HG03442 (cell line): Measurements from ENCODE around the gene UBA7.
"Not testable (repeated sequence)": the region's sequence is repeated elsewhere in the genome, so short reads cannot be mapped to it uniquely, and the experiment has no call there.

Experiments
- ATAC-seq: cut with Tn5 transposase; IDR thresholded peaks from one replicate; pipeline ENCODE4 v1.9.1; 2021; ENCODE audit warnings: mild to moderate bottlenecking, moderate library complexity; ENCODE audit not compliant: unreplicated experiment

UBA7 gene, protein sequence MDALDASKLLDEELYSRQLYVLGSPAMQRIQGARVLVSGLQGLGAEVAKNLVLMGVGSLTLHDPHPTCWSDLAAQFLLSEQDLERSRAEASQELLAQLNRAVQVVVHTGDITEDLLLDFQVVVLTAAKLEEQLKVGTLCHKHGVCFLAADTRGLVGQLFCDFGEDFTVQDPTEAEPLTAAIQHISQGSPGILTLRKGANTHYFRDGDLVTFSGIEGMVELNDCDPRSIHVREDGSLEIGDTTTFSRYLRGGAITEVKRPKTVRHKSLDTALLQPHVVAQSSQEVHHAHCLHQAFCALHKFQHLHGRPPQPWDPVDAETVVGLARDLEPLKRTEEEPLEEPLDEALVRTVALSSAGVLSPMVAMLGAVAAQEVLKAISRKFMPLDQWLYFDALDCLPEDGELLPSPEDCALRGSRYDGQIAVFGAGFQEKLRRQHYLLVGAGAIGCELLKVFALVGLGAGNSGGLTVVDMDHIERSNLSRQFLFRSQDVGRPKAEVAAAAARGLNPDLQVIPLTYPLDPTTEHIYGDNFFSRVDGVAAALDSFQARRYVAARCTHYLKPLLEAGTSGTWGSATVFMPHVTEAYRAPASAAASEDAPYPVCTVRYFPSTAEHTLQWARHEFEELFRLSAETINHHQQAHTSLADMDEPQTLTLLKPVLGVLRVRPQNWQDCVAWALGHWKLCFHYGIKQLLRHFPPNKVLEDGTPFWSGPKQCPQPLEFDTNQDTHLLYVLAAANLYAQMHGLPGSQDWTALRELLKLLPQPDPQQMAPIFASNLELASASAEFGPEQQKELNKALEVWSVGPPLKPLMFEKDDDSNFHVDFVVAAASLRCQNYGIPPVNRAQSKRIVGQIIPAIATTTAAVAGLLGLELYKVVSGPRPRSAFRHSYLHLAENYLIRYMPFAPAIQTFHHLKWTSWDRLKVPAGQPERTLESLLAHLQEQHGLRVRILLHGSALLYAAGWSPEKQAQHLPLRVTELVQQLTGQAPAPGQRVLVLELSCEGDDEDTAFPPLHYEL

DNA sequence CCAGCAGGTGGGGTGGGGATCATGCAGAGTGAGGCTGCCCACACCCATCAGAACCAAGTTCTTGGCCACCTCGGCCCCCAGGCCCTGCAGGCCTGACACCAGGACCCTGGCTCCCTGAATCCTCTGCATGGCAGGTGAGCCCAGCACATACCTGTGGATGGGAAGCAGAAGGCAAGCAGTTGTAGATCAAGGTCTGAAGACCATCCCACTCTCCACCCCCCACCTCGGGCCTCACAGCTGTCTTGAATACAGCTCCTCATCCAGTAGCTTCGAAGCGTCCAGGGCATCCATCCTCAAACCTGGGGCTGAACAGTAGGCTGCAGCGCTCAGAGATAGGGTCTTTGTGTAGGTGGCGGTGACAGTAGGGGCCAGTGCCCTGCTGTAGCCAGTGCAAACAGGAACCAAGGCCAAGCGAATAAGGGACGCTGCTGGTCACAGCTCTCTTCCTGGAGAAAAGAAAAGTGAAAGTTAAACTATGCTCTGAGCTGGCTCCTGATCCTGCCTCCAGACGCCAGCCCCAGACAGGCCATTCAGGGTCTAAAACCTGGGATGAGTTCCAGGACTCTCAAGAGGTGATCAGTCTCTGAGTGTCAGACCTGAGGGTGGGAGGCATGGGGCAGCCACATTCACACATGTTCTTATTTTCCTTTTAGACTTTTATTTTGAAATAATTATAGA lies at the start of gene UBA7:
Gene UBA7, minus strand, starts transcription at position 457 of the 678 bp plus-strand sequence. Its CDS starts 166 bp downstream, at position 291.
- ATAC-seq: no peak

DNA sequence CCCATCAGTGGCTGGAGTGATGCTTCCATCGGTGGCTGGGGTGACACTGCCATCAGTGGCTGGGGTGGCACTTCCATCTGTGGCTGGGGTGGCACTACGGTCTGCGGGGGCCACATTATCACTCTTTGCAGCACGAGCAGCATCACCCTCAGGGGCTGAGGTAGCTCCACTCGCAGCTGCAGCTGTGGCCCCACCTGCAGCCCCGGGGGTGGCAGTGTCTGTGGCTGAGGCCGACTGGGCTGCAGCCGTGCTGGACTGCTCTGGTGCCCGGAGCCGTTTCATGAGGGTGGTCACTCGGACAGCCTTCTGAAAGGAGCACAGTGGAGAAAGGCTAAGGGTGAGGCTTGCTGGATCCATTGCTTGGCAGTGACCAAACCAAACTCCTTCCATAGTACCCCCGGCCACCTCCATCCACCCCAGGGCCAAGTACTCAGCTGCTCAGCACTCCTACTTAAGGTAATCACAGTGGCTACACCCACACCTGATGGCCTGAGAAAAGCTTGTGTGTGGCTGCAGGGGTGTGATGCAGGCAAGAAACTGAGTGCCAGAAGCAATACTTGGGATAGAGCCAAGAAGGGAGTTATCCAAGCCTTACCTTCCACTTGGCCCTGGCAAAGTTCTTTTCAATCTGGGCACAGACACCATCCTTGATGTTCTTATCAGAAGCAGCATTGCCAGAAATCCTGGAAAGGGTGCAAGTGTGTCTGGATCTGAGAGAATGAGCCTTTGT lies 46.0 kb upstream of the UBA7 start:
- ATAC-seq: no peak

DNA sequence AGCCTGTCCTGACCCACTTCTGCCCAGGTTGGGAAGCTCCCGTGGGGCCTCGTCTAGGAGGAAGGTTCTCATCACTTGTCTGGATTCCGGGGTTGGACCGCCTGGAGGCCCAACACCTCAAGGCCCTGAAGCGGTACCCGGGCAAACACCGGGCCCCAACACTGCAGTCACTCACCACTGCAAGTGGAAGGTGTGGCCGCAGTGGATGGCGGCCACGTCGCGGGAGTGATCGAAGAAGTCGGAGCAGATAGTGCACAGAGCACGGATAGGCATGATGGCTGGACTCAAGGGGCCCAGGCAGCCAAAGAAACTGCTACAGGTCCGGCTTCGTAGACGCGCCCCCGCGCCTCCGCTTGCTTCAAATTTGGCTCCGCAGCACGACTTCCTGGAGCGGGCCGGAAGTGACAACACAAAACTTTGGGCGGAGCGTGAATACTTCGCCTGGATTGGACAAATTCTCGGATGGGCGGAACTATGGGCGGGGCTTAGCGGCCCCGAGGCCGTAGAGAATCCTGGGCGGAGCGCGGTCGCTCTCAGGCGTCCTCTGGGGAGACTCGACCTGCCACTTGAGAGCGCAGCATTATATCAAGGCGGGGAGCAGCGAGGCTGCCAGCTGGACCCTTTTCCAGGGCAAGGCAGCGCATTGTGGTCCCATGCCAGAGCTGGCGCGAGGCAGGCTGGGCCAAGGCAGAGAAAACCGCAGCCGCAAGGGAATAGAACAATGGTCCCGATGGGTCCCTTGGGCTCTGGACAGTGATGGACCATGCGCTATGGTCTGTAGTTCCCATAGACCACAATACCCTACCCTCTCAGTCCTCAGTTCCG lies 42.6 kb upstream of the UBA7 start, which contains the start of gene TRAIP:
Gene TRAIP, minus strand, starts transcription at position 384 of the 825 bp plus-strand sequence. Its CDS starts 111 bp downstream, at position 273.
- ATAC-seq: peak; percentile 93

DNA sequence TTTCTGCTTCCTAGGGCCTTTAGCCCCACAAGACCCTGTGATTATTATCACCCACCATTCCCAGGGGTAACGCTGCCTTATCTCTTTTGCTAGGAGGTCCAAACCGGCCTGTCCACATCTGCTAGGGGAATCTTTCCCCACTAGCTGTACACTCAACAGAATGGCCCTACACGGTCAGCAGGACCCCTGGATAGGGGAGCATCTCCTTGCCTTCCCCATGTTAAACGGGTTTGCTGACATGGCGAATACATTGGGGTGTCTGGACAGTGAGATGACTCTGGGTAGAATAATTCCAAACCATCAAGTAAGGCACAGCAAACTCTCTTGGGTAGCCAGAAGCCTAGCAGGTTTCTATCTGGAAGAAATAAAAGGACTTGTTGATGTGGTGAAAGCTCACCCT lies 41.9 kb upstream of the UBA7 start:
- no peak for ATAC-seq

DNA sequence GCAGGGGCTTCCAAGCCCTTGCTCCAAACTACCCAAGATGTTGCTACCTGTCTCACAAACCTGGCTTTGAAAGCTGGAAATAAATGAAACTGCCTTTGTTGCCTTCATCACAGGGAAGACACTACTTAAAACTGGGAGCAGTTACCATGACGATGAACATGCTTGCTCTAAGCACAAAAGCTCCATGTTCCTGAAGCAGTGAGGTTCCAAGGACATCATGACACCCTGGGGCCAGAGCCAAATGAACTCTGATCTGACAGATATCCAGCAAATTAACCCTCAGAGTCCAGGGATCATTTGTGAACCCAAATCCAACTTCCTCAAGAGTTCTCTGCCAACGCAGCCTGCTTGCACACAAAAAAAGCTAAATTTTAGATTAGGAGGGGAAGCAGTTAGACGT lies 31.9 kb upstream of the UBA7 start:
- no peak for ATAC-seq

DNA sequence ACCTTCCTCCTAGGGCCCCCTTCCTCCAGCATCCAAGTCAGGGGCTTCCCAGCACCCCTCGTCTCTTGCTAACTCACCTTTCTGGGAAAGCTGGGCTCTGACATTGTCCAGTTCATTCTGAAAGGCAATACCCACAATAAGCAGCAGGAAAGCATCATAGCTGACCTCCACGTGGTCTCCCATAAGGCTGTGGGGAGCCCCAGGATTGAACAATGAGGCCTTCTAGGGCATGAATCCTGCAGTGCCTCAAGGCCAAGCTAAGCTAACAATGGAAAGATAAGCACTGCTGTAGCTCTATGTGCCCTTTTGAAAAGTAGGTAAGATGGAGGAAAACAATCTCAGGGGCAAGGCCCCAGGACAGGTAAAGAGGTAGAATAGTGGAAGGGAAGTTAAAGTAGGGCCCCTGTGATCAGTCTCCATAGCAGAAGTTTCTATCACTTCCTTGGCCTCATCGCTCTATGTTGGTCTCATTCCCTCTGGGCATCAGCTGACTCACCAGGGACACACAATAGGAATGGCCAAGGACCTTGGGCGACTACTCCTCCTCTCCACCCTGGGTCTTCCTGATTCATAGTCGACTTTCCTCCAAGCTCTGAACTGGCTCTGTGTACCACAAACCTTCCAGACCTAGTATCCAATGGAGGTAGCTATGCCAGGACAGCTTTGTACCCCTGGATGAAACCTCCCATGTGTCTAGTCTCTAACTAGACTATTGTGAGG lies 30.9 kb upstream of the UBA7 start:
- no peak for ATAC-seq

DNA sequence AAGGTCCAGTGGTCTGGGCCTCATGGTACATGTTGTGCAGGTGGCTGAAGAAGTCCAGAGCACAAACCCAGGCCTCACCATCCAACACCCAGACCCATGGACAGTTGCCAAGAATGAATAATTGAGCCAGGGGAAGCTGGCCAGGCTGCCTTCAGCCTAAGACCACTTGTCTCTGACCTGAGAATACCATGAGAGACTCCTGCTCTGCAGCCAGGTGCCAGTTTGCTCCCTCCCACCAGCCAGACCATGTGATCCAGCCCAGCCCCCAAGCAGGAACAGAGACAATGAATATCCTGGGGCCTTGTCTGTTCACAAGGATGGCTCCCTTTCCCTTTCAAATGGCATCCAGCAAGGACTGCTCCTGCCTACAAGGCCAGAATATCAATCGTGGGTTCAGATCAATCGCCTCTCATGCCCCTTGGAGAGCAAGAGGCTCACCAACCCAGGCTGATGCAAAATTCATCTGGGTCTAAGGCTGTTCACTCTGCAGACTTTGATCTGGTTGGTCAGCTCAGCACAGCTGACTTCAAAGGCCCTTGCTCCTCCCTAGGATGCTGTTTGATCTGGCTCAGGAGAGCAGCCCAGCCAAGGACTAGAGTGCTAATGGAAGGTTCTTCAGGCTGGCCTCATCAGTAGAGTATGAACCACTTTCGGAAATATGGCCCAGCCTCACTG lies 29.2 kb upstream of the UBA7 start:
- no peak for ATAC-seq

DNA sequence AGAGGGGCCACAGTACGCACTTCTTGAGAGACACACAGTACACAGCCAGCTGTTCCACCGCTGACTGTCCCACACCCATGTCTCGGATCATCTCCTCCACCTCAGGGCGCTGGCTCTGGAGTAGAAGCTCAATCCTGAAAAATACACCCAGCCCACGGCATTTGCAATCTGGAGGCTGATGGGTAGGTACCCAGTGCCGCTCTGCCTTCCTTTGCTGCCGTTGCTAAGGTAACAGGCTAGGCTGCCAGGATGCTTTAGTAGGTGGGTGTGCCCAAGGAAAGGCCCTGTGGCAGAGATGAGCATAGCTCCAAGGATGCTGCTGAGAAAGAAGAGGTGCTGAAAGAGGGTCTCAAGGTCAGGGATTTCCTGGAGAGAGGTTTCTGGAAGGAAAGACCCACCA lies 28.1 kb upstream of the UBA7 start:
- ATAC-seq: no peak

DNA sequence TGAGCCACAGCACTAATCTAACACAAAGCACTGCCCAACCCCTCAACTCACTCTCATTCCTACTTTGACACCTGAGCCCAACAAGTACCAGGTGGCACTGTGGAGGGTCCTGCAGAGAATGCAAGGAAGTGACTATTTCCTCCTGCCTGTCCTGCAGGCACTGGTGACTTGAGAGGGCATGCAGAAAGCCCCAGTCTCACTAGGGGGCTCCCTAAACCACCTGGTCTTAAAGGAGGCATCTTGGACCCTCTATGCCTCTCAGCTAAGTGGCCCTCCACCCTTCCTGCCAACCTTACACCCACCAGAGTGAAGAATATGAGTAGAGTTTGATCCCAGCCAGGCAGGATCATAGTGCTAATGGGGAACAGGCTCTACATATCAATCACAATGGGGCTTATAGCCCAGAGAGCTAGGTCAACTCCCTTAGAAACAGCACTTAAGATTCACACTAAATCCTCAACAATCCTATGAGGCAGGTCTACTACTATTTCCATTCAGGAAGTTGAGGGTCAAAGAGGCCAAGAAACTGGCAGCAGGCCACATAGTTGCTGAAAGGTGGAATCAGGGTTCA lies 27.5 kb upstream of the UBA7 start:
- ATAC-seq: no peak

DNA sequence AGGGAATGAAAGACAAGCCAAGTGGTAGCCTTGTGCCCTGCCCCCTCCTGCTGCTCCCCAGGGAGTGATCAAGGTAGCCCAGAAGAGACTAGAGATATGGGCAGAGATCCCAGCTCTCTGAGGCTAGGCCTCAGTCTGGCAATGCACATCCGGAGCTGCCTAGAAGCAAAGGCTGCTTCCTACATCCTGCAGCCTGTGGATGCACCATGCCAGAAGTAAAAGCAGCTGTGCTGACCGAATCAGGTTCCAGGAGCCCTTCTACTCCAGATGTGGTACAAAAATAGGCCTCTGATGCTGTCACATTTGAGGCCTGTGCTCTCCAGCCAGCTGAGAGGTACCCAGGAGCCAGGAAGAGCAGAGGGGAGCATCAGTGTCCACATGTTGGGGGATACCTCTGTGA lies 26.6 kb upstream of the UBA7 start:
- ATAC-seq: no peak

DNA sequence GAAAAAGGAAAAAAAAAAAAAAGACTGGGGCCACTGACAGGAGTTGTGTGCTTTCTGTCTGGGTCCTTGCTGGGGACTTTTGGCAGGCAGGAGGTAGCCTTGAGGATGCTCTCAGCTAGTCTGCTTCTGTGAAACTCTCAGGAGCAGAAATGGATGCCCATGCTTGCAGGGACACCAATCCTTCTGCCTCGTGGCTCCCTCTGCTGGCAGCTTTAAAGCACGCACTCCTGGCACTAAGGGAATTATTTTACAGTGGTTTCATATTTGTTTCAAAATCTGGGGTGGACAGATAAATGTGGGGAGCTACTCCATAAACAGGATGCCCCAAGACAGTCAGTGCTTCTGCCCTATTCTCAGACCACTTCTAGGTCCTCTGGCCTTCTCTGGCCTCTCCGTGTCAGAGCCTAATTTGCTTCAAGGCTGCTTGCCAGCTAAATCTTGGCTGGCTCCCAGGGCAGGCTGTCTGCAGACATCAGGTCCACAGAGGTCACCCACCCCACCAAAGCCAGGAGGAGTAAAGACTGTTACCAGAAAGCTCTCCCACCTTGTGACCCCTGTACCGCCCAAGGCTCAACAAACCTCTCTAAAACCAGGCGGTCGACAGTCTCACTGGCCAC lies 25.5 kb upstream of the UBA7 start:
- no peak for ATAC-seq

DNA sequence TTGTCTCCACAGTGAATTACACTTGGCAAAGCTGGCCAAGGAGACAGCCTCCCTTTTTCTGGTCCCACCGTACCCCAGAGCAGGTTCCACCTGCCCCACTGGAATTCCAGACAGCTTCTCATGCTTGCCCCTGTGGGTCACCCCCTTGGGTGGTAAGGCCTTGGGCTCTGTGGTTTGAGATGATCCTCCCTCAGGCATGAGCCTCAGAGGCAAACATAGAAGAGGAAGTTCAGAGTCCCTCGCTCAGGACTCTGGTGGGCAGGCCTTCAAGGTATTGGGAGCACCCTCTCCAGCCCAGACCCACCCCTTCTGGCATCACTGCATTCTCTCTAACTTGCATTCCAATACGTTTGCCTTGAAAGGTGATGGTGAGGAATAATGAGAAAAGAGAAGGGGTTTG lies 17.6 kb upstream of the UBA7 start:
- no peak for ATAC-seq

DNA sequence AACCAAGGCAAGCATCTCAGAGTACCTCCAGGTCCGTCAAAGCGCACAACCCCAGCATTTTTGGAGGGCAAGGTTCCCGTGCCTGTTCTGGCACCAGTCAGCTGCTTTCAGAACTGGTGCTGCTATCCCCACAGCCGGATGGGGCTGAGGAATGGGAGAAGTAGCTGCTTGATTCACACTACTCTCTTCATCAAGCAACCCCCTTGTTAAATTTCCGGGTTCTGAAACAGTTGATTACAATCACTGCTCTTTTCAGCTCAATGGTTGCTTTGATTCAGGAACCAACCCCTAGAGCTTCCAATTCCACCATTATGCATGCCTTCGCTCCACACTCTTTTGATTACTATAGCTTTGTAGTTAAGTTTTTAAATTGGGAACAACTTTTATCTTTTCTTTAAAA lies 12.3 kb upstream of the UBA7 start:
- ATAC-seq: no peak

DNA sequence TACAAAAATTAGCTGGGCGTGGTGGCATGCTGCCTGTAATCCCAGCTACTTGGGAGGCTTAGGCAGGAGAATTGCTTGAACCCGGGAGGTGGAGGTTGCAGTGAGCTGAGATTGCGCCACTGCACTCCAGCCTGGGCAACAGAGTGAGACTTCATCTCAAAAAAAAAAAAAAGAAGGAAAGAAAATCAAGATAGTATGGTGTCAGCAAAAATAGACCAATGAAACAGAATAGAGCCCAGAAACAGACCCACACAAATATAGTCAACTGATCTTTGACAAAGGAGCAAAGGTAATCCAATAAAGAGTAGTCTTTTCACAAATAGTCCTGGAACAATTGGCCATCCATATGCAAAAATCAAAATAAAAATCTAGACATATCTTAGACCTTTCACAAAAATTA lies 9.4 kb upstream of the UBA7 start:
- ATAC-seq: not testable (repeated sequence)

DNA sequence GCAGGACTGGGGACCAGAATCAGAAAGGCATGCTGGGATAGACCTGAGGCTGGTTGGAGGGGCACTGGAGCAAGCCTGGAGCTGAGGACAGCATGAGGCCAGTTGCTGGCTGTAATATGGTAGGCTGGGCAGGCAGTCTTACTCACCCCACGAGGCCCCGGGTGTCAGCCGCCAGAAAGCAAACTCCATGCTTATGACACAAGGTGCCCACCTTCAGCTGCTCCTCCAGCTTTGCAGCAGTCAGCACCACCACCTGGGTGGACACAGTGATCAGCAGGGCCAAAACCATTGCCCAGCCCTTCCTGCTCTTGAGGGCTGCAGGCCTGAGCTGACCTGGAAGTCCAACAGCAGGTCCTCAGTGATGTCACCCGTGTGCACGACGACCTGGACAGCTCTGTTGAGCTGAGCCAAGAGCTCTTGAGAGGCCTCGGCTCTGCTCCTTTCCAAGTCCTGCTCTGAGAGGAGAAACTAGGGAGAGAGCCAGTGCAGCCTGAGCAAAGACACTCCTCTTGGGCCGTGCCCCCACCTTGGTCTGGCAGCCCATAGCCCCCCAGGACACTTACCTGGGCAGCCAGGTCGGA lies 747 bp downstream of the UBA7 start:
- no peak for ATAC-seq

DNA sequence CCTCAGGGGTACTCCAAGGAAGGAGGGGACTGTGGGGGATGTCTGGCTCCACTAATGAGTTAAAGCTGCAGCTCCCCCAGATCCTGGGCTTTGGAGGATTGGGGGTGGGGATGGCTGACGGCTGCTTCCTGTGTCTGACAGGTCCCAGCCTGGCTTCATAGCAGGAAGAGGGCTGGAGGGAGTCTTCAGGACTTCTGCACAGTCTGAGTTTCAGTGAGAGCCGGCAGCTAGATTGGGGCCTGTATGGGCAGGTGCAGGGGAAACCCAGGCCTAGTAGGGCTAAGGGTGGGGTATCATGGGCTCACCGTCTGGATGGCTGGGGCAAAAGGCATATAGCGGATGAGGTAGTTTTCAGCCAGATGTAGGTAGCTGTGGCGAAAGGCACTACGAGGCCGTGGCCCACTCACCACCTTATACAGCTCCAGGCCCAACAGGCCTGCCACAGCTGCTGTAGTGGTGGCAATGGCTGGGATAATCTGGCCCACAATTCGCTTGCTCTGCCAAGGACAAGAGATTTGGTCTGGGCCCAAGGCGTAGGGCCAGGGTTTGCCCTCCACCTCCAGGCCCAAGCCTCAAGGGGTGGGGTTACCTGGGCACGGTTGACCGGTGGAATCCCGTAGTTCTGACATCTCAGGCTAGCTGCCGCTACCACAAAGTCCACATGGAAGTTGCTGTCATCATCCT lies 6.2 kb downstream of the UBA7 start:
- ATAC-seq: no peak

DNA sequence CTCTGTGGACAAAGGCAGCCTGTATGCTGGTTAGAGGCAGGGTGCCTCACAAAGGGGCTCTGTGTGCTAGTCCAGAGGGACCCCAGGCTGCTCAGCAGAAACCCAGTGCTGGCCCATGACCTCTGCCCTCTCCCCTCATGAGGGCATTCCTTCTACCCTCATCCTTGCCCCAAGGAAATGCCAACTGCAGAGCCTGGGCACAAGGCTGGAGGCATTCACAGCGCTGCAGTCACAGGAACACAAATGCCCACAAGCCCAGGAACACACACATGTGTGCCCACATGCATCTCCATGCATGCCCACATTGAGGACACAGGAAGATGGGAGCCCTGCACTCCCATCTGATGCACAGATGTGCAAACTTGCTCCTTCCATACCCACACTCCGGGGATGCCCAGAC lies 6.9 kb downstream of the UBA7 start:
- no peak for ATAC-seq
